SU-DHL-6 (cell line): ENCODE data around the gene CRTAC1.

Experiments used
- H2AFZ ChIP-seq: fragments of 200-600 bp; sonication (generic); 2 replicates; pipeline ENCODE4 v1.6.1; 2014; ENCODE audit warnings: low read depth, mild to moderate bottlenecking, moderate library complexity, mixed read lengths, antibody characterized with exemption, low read length; ENCODE audit not compliant: severe bottlenecking
- H3F3A ChIP-seq: fragments of 200-600 bp; shearing (Covaris generic); 2 replicates; pipeline ENCODE4 v1.6.0; 2016; ENCODE audit warnings: antibody characterized with exemption, mild to moderate bottlenecking; ENCODE audit not compliant: insufficient read depth
- H3K27ac ChIP-seq: fragments of 200-600 bp; sonication (generic); 2 replicates; pipeline ENCODE4 v1.5.1; 2016; ENCODE audit warnings: low read depth, mild to moderate bottlenecking, low read length, moderate library complexity, mixed read lengths
- H3K27me3 ChIP-seq: fragments of 200-600 bp; sonication (generic), shearing (Covaris generic); 2 replicates; pipeline ENCODE4 v1.6.0; 2014; ENCODE audit warnings: mild to moderate bottlenecking, low read length
- H3K36me3 ChIP-seq: fragments of 200-600 bp; sonication (generic); 2 replicates; pipeline ENCODE4 v1.6.1; 2014; ENCODE audit warnings: mild to moderate bottlenecking, low read length, mixed read lengths
- H3K4me2 ChIP-seq: fragments of 300-600, 200-600 bp; shearing (Covaris generic), sonication (generic); 2 replicates; pipeline ENCODE4 v1.6.0; 2014; ENCODE audit warnings: low read length, low read depth, mild to moderate bottlenecking; ENCODE audit not compliant: poor library complexity, severe bottlenecking
- H3K4me3 ChIP-seq: fragments of 200-600 bp; sonication (generic); 2 replicates; pipeline ENCODE4 v1.5.1; 2014; ENCODE audit warnings: antibody characterized with exemption, low read length, mild to moderate bottlenecking, mixed read lengths; ENCODE audit not compliant: insufficient read depth, poor library complexity, severe bottlenecking
- H3K79me2 ChIP-seq: fragments of 200-600 bp; sonication (generic); 2 replicates; pipeline ENCODE4 v1.6.1; 2014; ENCODE audit warnings: mild to moderate bottlenecking, low read length, moderate library complexity; ENCODE audit not compliant: insufficient read depth
- H3K9ac ChIP-seq: fragments of 200-600 bp; sonication (generic); 2 replicates; pipeline ENCODE4 v1.7.0; 2014; ENCODE audit warnings: mild to moderate bottlenecking, low read length
- H3K9me2 ChIP-seq: fragments of 200-600 bp; sonication (generic); replicated peaks from 2 replicates; pipeline ENCODE4 v1.6.1; 2014; ENCODE audit warnings: low read length; ENCODE audit not compliant: insufficient read depth
- H3K9me3 ChIP-seq: fragments of 200-600 bp; sonication (generic); 2 replicates; pipeline ENCODE4 v1.6.1; 2014; ENCODE audit warnings: low read length, mixed read lengths; ENCODE audit not compliant: insufficient read depth
- H4K20me1 ChIP-seq: fragments of 200-600 bp; sonication (generic); 2 replicates; pipeline ENCODE4 v1.6.1; 2014; ENCODE audit warnings: low read depth, mild to moderate bottlenecking, antibody characterized with exemption, low read length, moderate library complexity, mixed read lengths
- EZH2phosphoT487 ChIP-seq: fragments of 200-600 bp; sonication (generic), shearing (Covaris generic); conservative IDR thresholded peaks from 2 replicates; pipeline ENCODE4 v1.6.1; 2018; ENCODE audit warnings: mild to moderate bottlenecking, antibody characterized with exemption, low read length, moderate library complexity, mixed read lengths
- TF ChIP-seq, protein P1 (sequence below): fragments of 200-600 bp; sonication (generic); IDR thresholded peaks from one replicate; pipeline ENCODE4 v1.5.1; 2017; ENCODE audit warnings: antibody characterized with exemption, mild to moderate bottlenecking, low read length, moderate library complexity; ENCODE audit not compliant: insufficient read depth, poor library complexity, severe bottlenecking

The CRTAC1 gene

DNA sequence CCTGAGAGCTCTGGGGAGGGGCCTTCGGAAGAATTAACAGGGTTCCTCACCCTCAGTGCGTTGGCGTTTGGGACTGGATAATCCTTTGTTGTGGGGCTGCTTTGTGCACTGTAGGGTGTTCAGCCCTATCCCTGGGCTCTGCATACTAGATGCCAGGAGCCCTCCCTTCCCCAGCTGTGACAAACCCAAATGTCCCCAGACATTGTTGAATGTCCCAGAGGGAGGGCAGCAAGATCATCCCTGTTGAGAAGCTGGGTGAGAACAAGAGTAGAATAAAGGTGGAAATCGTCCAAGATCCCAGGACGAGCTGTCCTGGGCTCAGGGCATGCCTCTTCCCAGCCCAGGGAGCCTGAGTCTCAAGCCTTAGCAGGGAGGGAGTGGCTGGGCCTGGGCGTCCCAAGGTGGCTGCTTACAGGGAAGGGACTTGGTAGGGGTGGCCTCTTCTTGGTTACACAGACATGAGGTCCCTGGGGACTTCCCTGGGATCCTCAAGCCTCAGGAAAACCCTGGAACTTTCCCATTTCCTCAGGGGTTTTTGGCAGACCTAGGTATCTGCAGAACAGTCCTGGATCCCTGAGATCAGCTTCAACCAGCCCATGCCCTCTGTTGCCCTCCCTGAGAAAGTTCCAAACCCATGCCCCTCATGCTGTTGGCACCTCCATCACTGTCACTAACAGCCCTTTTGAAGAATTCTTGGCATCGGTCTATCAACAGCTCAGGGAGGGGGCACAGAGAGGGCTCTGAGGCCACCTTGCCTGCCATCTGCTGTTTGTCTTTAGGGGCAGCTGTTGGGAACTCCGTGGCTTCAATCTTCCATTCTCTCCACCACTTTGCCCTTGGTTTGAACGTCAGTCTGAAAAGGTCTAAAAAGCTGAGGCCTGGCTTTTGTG, 127.0 kb downstream of the CRTAC1 start:
- H3F3A ChIP-seq, result no peaks in the 10 kb centered on the region
- no peak overlapping the region for H3K9ac ChIP-seq
- H3K4me3 ChIP-seq, result no peak overlapping the region
- H4K20me1 ChIP-seq, result no peaks in the 10 kb centered on the region
- no peaks in the 10 kb centered on the region for H3K9me2 ChIP-seq
- no peak overlapping the region for H3K27ac ChIP-seq
- H2AFZ ChIP-seq, result no peak overlapping the region
- no peak overlapping the region for H3K4me2 ChIP-seq
- no peaks in the 10 kb centered on the region for H3K79me2 ChIP-seq
- no peaks in the 10 kb centered on the region for H3K27me3 ChIP-seq
- no peak for TF ChIP-seq EZH2phosphoT487
- TF ChIP-seq, protein P1, sequence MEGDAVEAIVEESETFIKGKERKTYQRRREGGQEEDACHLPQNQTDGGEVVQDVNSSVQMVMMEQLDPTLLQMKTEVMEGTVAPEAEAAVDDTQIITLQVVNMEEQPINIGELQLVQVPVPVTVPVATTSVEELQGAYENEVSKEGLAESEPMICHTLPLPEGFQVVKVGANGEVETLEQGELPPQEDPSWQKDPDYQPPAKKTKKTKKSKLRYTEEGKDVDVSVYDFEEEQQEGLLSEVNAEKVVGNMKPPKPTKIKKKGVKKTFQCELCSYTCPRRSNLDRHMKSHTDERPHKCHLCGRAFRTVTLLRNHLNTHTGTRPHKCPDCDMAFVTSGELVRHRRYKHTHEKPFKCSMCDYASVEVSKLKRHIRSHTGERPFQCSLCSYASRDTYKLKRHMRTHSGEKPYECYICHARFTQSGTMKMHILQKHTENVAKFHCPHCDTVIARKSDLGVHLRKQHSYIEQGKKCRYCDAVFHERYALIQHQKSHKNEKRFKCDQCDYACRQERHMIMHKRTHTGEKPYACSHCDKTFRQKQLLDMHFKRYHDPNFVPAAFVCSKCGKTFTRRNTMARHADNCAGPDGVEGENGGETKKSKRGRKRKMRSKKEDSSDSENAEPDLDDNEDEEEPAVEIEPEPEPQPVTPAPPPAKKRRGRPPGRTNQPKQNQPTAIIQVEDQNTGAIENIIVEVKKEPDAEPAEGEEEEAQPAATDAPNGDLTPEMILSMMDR, result no peak
- H3K36me3 ChIP-seq, result no peaks in the 10 kb centered on the region
- H3K9me3 ChIP-seq, result no peaks in the 10 kb centered on the region

GRCh38 chr10:97901381-97901780, 129.0 kb downstream of the CRTAC1 start:
- no peak overlapping the region for H3K4me2 ChIP-seq
- H3K79me2 ChIP-seq, result no peaks in the 10 kb centered on the region
- no peak overlapping the region for H2AFZ ChIP-seq
- no peaks in the 10 kb centered on the region for H3K36me3 ChIP-seq
- no peaks in the 10 kb centered on the region for H3F3A ChIP-seq
- no peaks in the 10 kb centered on the region for H4K20me1 ChIP-seq
- H3K27me3 ChIP-seq, result no peaks in the 10 kb centered on the region
- TF ChIP-seq EZH2phosphoT487, result no peak
- TF ChIP-seq, protein P1, result no peak
- no peaks in the 10 kb centered on the region for H3K9me2 ChIP-seq
- no peak overlapping the region for H3K4me3 ChIP-seq
- no peak overlapping the region for H3K9ac ChIP-seq
- no peaks in the 10 kb centered on the region for H3K9me3 ChIP-seq
- no peak overlapping the region for H3K27ac ChIP-seq

GRCh38 chr10:97898429-97898828, 132.0 kb downstream of the CRTAC1 start:
- Histone ChIP-seq H3K79me2 (no peaks in the 10 kb centered on the region), H3K27ac (no peak overlapping the region), H3K4me3 (no peak overlapping the region), H3K36me3 (no peaks in the 10 kb centered on the region), H3K27me3 (0 out of 2 replicates have a peak, but pooled peaks cover 3% of the 10 kb centered on the region), H3K9me3 (no peaks in the 10 kb centered on the region), H3K9me2 (no peaks in the 10 kb centered on the region), H3K9ac (no peak overlapping the region), H3F3A (no peaks in the 10 kb centered on the region), H2AFZ (no peak overlapping the region), H4K20me1 (no peaks in the 10 kb centered on the region), H3K4me2 (no peak overlapping the region)
- TF ChIP-seq, protein P1, result no peak
- no peak for TF ChIP-seq EZH2phosphoT487
